Measurements from ENCODE around the gene ABCC12. TPM values are rescaled to one million over a fixed set of nuclear protein-coding genes. Genes with fewer than 3 reads are reported as not detected.

Gene ABCC12
- total and polyA plus RNA-seq, 2 of the 8 experiments (the other 6 are each of a cell fraction or from before 2014, with no cell fraction given) = 0.05 TPM; not detected in 1

DNA sequence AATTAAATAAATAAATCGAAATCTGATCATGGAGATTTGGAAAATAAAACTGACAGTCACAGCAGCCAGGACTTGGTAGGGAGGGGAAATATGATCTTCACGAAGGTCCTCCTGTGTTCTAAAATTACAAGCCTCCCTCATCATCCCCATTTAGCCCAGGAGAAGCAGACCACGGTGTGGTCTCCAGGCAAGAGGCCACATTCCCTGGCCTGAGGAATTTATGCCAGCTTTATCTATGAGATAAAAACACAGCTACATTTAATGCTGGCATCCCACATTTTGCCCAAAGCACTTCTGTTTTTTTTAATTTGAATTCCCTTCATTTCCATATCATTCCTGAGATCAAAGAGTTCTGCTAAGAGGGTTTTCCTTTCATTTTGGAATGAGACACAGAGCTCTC lies 43.2 kb downstream of the ABCC12 start (continued):
- TF ChIP-seq CHD7 (IDR thresholded peaks at IDR 0.05; ENCODE audit: insufficient replicate concordance, low read length) = no peak

Data from H1 (cell line).